Activated T-cell treated with anti-CD3 and anti-CD28 coated beads, Interleukin-2, amount 50 U/mL, for 1 hour (primary cell): Measurements from ENCODE around the gene RSRC1.

Source experiments
- DNase-seq: peaks from one replicate; pipeline ENCODE4 v3.0.0-alpha.2; 2020

Gene RSRC1

GRCh38 chr3:158418035-158418434, 308.1 kb downstream of the RSRC1 start:
- DNase-seq = no peak

GRCh38 chr3:158419820-158420653, 310.1 kb downstream of the RSRC1 start:
- no peak for DNase-seq

- no peak for DNase-seq
Observed at GRCh38 chr3:158420654-158421396, 310.9 kb downstream of the RSRC1 start.

- DNase-seq = no peak
Observed at GRCh38 chr3:158430448-158430847, 320.6 kb downstream of the RSRC1 start.

- no peak for DNase-seq
Observed at GRCh38 chr3:158430968-158431367, 321.1 kb downstream of the RSRC1 start.

- no peak for DNase-seq
Observed at GRCh38 chr3:158431829-158432228, 321.9 kb downstream of the RSRC1 start.

- DNase-seq = no peak
Observed at GRCh38 chr3:158434412-158435038, 324.6 kb downstream of the RSRC1 start.

GRCh38 chr3:158443632-158444031, 333.7 kb downstream of the RSRC1 start:
- no peak for DNase-seq

GRCh38 chr3:158447408-158447807, 337.5 kb downstream of the RSRC1 start:
- DNase-seq = no peak

GRCh38 chr3:158451405-158452055, 341.6 kb downstream of the RSRC1 start:
- no peak for DNase-seq

GRCh38 chr3:158452334-158452733, 342.4 kb downstream of the RSRC1 start:
- DNase-seq = no peak

- no peak for DNase-seq
Observed at GRCh38 chr3:158453004-158453403, 343.1 kb downstream of the RSRC1 start.

GRCh38 chr3:158453865-158454264, 344.0 kb downstream of the RSRC1 start:
- DNase-seq = no peak

- DNase-seq = no peak
Observed at GRCh38 chr3:158455406-158455805, 345.5 kb downstream of the RSRC1 start.

- DNase-seq = no peak
Observed at GRCh38 chr3:158456114-158456513, 346.2 kb downstream of the RSRC1 start.

- no peak for DNase-seq
Observed at GRCh38 chr3:158458464-158458863, 348.6 kb downstream of the RSRC1 start.

GRCh38 chr3:158460926-158461325, 351.0 kb downstream of the RSRC1 start:
- no peak for DNase-seq

GRCh38 chr3:158463556-158463955, 353.7 kb downstream of the RSRC1 start:
- no peak for DNase-seq

GRCh38 chr3:158465074-158465473, 355.2 kb downstream of the RSRC1 start:
- no peak for DNase-seq

- no peak for DNase-seq
Observed at GRCh38 chr3:158470944-158471638, 361.2 kb downstream of the RSRC1 start.

- DNase-seq = no peak
Observed at GRCh38 chr3:158471639-158472294, 361.9 kb downstream of the RSRC1 start.

- DNase-seq = no peak
Observed at GRCh38 chr3:158479051-158479450, 369.2 kb downstream of the RSRC1 start.
